Body of pancreas (tissue), 4 donors: ENCODE results near the gene HAUS6.
"Not testable (repeated sequence)": the region's sequence is repeated elsewhere in the genome, so short reads cannot be mapped to it uniquely, and the experiment has no call there.

ENCODE experiments used
- CTCF ChIP-seq, 7 experiments: fragments of 450-650 bp in 4 of 7; fragments of 200-600 bp in 3 of 7; sonication (generic) in 3 of 7; IDR thresholded peaks; one replicate each; pipeline ENCODE4 v1.5.1; 2016 to 2019; ENCODE audit warnings: antibody characterized with exemption in 7 of 7
- POLR2A ChIP-seq, 3 donors: fragments of 450-650 bp; IDR thresholded peaks; one replicate each; pipeline ENCODE4 v1.6.1; 2016; ENCODE audit warnings: antibody characterized with exemption in 3 of 3, mild to moderate bottlenecking in 2 of 3

- not testable (repeated sequence) for TF ChIP-seq CTCF, POLR2A (IDR thresholded peaks at IDR 0.05)
These were observed 5.3 kb downstream of the HAUS6 start for GRCh38 chr9:19097431-19097830.
